K562 (cell line): ENCODE results near the gene PAAF1. TPM values are rescaled to one million over a fixed set of nuclear protein-coding genes. Genes with fewer than 3 reads are reported as not detected.
"Not testable (repeated sequence)": the region's sequence is repeated elsewhere in the genome, so short reads cannot be mapped to it uniquely, and the experiment has no call there.

Source experiments
- ATAC-seq: fragments of 200-7000 bp; cut with Tn5 transposase; 3 replicates; pipeline ENCODE4 v1.9.1; 2020; ENCODE audit warnings: moderate library complexity
- BruUV-seq: library from RNA; stranded (reverse); fragments of 400-500 nt; replicated peaks from 2 replicates; lab custom pipeline; 2021; lab: Mats Ljungman, UMichigan
- CTCF ChIA-PET: fragments of 300-600 bp; formaldehyde crosslinking; extraction: SDS; loops from one replicate; lab custom pipeline; 2021; ENCODE audit warnings: low intra/inter-chr PET ratio; lab: Yijun Ruan, JAX
- POLR2A ChIA-PET: fragments of 300-600, 350-650 bp; sonication (Branson Sonifier 250); formaldehyde crosslinking; extraction: SDS; loops from one replicate; lab custom pipeline; 2021; ENCODE audit warnings: antibody characterized with exemption, inconsistent platforms; lab: Yijun Ruan, JAX
- DNase-seq, 4 experiments: peaks; one replicate each; pipeline versions ENCODE4 v3.0.0 to v3.0.0-alpha.2; 2011 to 2018; ENCODE audit warnings: low spot score in 3 of 4, mixed read lengths in 3 of 4; ENCODE audit errors: extremely low read depth in 1 of 4
- FAIRE-seq: peaks from 2 replicates; lab custom pipeline; 2011; peaks lifted over from hg19 to GRCh38; lab: Jason Lieb, UNC
- H2AFZ ChIP-seq: 2 replicates; pipeline ENCODE4 v1.6.0; 2011; ENCODE audit warnings: low read depth, low read length, control low read depth, inconsistent platforms
- H3K27ac ChIP-seq: fragments of 200-600 bp; 3 replicates; pipeline ENCODE4 v1.8.0; 2011; ENCODE audit warnings: low read depth, mild to moderate bottlenecking, control low read depth, inconsistent platforms, low read length, moderate library complexity, mixed read lengths; ENCODE audit errors: extremely low read depth
- H3K27me3 ChIP-seq, 2 experiments: fragments of 300-600 bp in 1 of 2; 2 replicates in 1 of 2; 3 replicates in 1 of 2; pipeline versions ENCODE4 v1.6.0 to v1.8.0; 2011; ENCODE audit warnings: inconsistent platforms in 2 of 2, low read length in 2 of 2, mild to moderate bottlenecking in 1 of 2, mixed read lengths in 1 of 2, moderate library complexity in 1 of 2; ENCODE audit not compliant: control insufficient read depth in 2 of 2, insufficient read depth in 2 of 2
- H3K36me3 ChIP-seq: fragments of 300-600 bp; 3 replicates; pipeline ENCODE4 v1.8.0; 2011; ENCODE audit warnings: mild to moderate bottlenecking, low read length, inconsistent platforms; ENCODE audit not compliant: control insufficient read depth, insufficient read depth
- H3K4me1 ChIP-seq, 2 experiments: fragments of 200-600 bp in 1 of 2; replicated peaks in 1 of 2; 2 replicates in 1 of 2; 3 replicates in 1 of 2; pipeline versions ENCODE4 v1.5.1 to v1.8.0; 2011; ENCODE audit warnings: inconsistent platforms in 2 of 2, low read length in 2 of 2, mild to moderate bottlenecking in 1 of 2, mixed read lengths in 1 of 2, moderate library complexity in 1 of 2; ENCODE audit not compliant: control insufficient read depth in 2 of 2, insufficient read depth in 2 of 2
- H3K4me2 ChIP-seq: 2 replicates; pipeline ENCODE4 v1.6.1; 2011; ENCODE audit warnings: low read length, control low read depth, inconsistent platforms, mixed read lengths; ENCODE audit not compliant: insufficient read depth
- H3K4me3 ChIP-seq: fragments of 200-600 bp; sonication (generic), shearing (Covaris generic); 2 replicates; pipeline ENCODE4 v1.5.1; 2016; ENCODE audit warnings: control low read depth, inconsistent platforms
- H3K79me2 ChIP-seq: fragments of 200-600 bp; 3 replicates; pipeline ENCODE4 v1.8.0; 2011; ENCODE audit warnings: low read length, inconsistent platforms; ENCODE audit not compliant: control insufficient read depth, insufficient read depth
- H3K9ac ChIP-seq, 2 experiments: 2 replicates each; pipeline versions ENCODE4 v1.6.0 to v1.6.1; 2011; ENCODE audit warnings: low read depth in 2 of 2, low read length in 2 of 2, control low read depth in 1 of 2, inconsistent platforms in 1 of 2, mild to moderate bottlenecking in 1 of 2, mixed read lengths in 1 of 2; ENCODE audit not compliant: insufficient read depth in 1 of 2
- H3K9me1 ChIP-seq: one replicate; pipeline ENCODE4 v1.6.0; 2011; ENCODE audit warnings: inconsistent platforms, mild to moderate bottlenecking, low read length, moderate library complexity; ENCODE audit not compliant: control insufficient read depth, insufficient read depth
- H3K9me3 ChIP-seq: replicated peaks from 2 replicates; pipeline ENCODE4 v1.5.1; 2011; ENCODE audit warnings: low read depth, low read length, inconsistent platforms; ENCODE audit not compliant: control insufficient read depth, insufficient read depth
- H4K20me1 ChIP-seq: replicated peaks from 2 replicates; pipeline ENCODE4 v1.6.1; 2011; ENCODE audit warnings: low read length, inconsistent platforms, mixed read lengths; ENCODE audit not compliant: control insufficient read depth, insufficient read depth
- ATF2 ChIP-seq: sonication (generic); formaldehyde crosslinking; IDR thresholded peaks from 2 replicates; pipeline ENCODE4 v1.8.1; 2022; ENCODE audit warnings: missing genetic modification reagents
- E2F8 ChIP-seq: fragments of 450-650 bp; IDR thresholded peaks from 2 replicates; pipeline ENCODE4 v1.7.1; 2018; ENCODE audit warnings: mild to moderate bottlenecking, low read depth; ENCODE audit not compliant: partially characterized antibody
- KLF16 ChIP-seq: IDR thresholded peaks from 2 replicates; pipeline ENCODE4 v1.6.1; 2016; ENCODE audit warnings: antibody characterized with exemption
- RBM14 ChIP-seq: fragments of 200-400 bp; formaldehyde crosslinking; IDR thresholded peaks from 2 replicates; pipeline ENCODE4 v1.6.1; 2018; ENCODE audit warnings: low read depth, mild to moderate bottlenecking, low read length, moderate library complexity, borderline replicate concordance; ENCODE audit not compliant: insufficient read depth
- SRSF7 ChIP-seq: fragments of 200-400 bp; formaldehyde crosslinking; optimal IDR thresholded peaks from 2 replicates; pipeline ENCODE3; 2017; ENCODE audit warnings: mild to moderate bottlenecking, low read depth, low read length
- ZNF592 ChIP-seq: fragments of 450-650 bp; IDR thresholded peaks from 2 replicates; pipeline ENCODE4 v1.6.1; 2017; ENCODE audit warnings: antibody characterized with exemption, mild to moderate bottlenecking
- WGBS: fragments of 100-300 bp; shearing (Covaris generic); methylation state at CpG from one replicate; pipeline ENCODE4 v1.1.6; 2016; ENCODE audit warnings: low coverage, mixed read lengths; ENCODE audit not compliant: insufficient coverage; ENCODE audit errors: missing lambda C conversion rate; 5-methylcytosine and 5-hydroxymethylcytosine counted together
- in situ Hi-C: fragments of 300-500 bp; cut with MboI; formaldehyde crosslinking; loops from 4 replicates; pipeline ENCODE4 v1.15.0; 2018; ENCODE audit warnings: inconsistent platforms, mixed read lengths
- intact Hi-C: fragments of 100-400 bp; cut with micrococcal nuclease; formaldehyde crosslinking; loops from 2 replicates; pipeline ENCODE4 v1.14.2; 2022
- polyA plus RNA-seq, 8 experiments: library from polyadenylated mRNA; depleted of rRNA in 4 of 8; stranded (reverse) in 5 of 8; unstranded in 3 of 8; fragments of >200 nt; fragmentation: Nextera tagmentation in 2 of 8; fragmentation: Illumina TruSeq in 1 of 8; extraction: Ambion mirVana in 2 of 8; extraction: Trizol in 1 of 8; gene quantifications; 2 replicates each; pipeline versions ENCODE4 v1.2.1 to v1.2.3, GENCODE V29; 2011 to 2014; ENCODE audit warnings: inconsistent platforms in 1 of 8, missing spikeins in 1 of 8
- total RNA-seq, 7 experiments: library from RNA; depleted of rRNA in 6 of 7; stranded (reverse); fragments of >200 nt in 6 of 7; fragmentation: Illumina TruSeq in 2 of 7; extraction: Trizol in 2 of 7; gene quantifications; 2 replicates each; pipeline versions ENCODE4 v1.2.1 to v1.2.3, GENCODE V29; 2011 to 2021; ENCODE audit warnings: low replicate concordance in 1 of 7

PAAF1 gene
- total and polyA plus RNA-seq, 9 of the 15 experiments (the other 6 are each of a cell fraction or from before 2014, with no cell fraction given), result 13.5 to 78.6 (median 23.3) TPM

GRCh38 chr11:73932781-73933180, 56.0 kb downstream of the PAAF1 start (continued):
- no peak for TF ChIP-seq ZNF592
- no peak for TF ChIP-seq SRSF7
- no peak for TF ChIP-seq KLF16
- no peak for TF ChIP-seq E2F8
- TF ChIP-seq RBM14, result no peak
- no peak for TF ChIP-seq ATF2 (CRISPR knock-in tag)
- TF ChIP-seq, all 486 proteins: peak for 0

GRCh38 chr11:73936047-73936446, 59.2 kb downstream of the PAAF1 start:
- BruUV-seq, DNase-seq, POLR2A ChIA-PET, CTCF ChIA-PET, ATAC-seq, H3K79me2 ChIP-seq, H2AFZ ChIP-seq, H3K4me3 ChIP-seq, in situ Hi-C loops, H3K9ac ChIP-seq, H3K9me1 ChIP-seq, H3K4me2 ChIP-seq, H3K27ac ChIP-seq, H4K20me1 ChIP-seq, H3K27me3 ChIP-seq, FAIRE-seq, H3K9me3 ChIP-seq, H3K4me1 ChIP-seq: not testable (repeated sequence)
- no CpG with 5 or more reads among the region's 25 CpGs for WGBS
- peaks cover 13% of the 10 kb centered on the region; the same call in 2 of the 3 replicates for H3K36me3 ChIP-seq
- intact Hi-C loops, result loop anchor here (10.0 kb wide), 1 partner anchor 151 kb away; the partner anchor contains the start of gene MRPL48
